ENCODE data around the gene NUMA1. TPM values are rescaled to one million over a fixed set of nuclear protein-coding genes. Genes with fewer than 3 reads are reported as not detected.
A peak's percentile ranks its signal among the peaks of the same experiment; 100 is the strongest.

The NUMA1 gene
- total and polyA plus RNA-seq, 9 of the 15 experiments (the other 6 are each of a cell fraction or from before 2014, with no cell fraction given): 4.1 to 104 (median 51.2) TPM

DNA sequence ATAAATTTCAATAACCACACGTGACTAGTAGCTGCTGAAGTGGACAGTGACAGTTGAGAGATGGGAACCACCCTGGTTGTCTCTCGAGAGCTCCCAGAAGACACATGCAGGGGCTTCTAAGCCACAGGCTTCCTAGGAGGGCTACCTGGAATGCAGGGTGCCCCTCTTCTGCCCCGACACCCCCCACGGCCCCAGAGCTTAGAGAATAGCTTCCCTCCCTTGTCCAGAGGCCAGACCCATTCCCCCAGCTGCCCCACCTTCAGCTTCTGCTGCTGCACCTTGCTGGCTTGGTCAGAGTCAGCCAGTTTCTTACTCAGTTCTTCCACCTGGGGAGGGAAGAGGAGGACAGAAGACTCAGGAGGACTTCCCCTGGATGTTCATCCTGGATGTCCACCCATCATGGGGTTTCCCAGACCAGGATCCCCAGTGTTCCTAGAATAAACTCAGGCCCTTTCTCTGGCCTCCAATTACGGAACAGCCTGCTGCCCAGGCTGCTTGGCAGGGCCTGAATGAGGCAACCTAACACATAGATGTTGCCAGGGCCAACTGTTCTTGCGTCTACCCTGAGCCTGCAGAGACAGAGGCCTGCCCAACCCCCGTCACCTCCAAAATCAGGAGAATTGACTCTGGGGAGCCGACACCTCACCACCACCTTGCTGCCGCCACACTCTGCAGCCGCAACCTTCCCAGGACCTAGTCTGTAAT is 69.7 kb downstream of the NUMA1 start:
- in situ Hi-C loops (cut with MboI) (no loop called here), intact Hi-C loops (cut with micrococcal nuclease) (no loop called here)
- no peaks in the 10 kb centered on the region for H3K79me2 ChIP-seq (ENCODE audit: control insufficient read depth, insufficient read depth, low read length)
- H3K9ac ChIP-seq (ENCODE audit: insufficient read depth in 1 of 2, low read depth in 2 of 2, low read length in 2 of 2): no peak overlapping the region
- no TSS peak for BruUV-seq (replicated peaks)
- WGBS (ENCODE audit: insufficient coverage, low coverage, missing lambda C conversion rate): 84% methylated on average over 9 of the region's 10 CpGs
- H3K27ac ChIP-seq (ENCODE audit: extremely low read depth, low read depth, low read length): no peak overlapping the region
- no peak overlapping the region for H3K4me3 ChIP-seq
- H3K4me2 ChIP-seq (ENCODE audit: insufficient read depth, low read length): no peak overlapping the region
- ATAC-seq: no peak
- CTCF ChIA-PET (ENCODE audit: low intra/inter-chr PET ratio): no interaction called here
- peaks cover 96% of the 10 kb centered on the region for H3K36me3 ChIP-seq (ENCODE audit: control insufficient read depth, insufficient read depth, low read length)
- peaks cover 0 to 7% of the 10 kb centered on the region in 2 experiments; a peak in 1 of 5 replicates for H3K4me1 ChIP-seq (replicated peaks in 1 of 2; ENCODE audit: control insufficient read depth in 2 of 2, insufficient read depth in 2 of 2, low read length in 2 of 2)
- POLR2A ChIA-PET: interaction anchor here (0.6 kb wide), 1 partner anchor 236 kb away, joined by 4 read pairs; no protein-coding TSS in a partner anchor
- H3K9me3 ChIP-seq (replicated peaks; ENCODE audit: control insufficient read depth, insufficient read depth, low read depth, low read length): no peaks in the 10 kb centered on the region
- H3K9me1 ChIP-seq (ENCODE audit: control insufficient read depth, insufficient read depth, low read length): no peaks in the 10 kb centered on the region
- FAIRE-seq: no peak
- no peak for DNase-seq (ENCODE audit: extremely low read depth in 1 of 4, low spot score in 3 of 4)
- no peak overlapping the region for H2AFZ ChIP-seq (ENCODE audit: low read depth, low read length)
- peaks cover 5% of the 10 kb centered on the region; the same call in 1 of the 2 replicates for H4K20me1 ChIP-seq (replicated peaks; ENCODE audit: control insufficient read depth, insufficient read depth, low read length)
- no peak for TF ChIP-seq ZNF57 (CRISPR knock-in tag; IDR thresholded peaks at IDR 0.05)
- peak; percentile 36; the same call in 1 of the 2 replicates for TF ChIP-seq POLR2G (IDR thresholded peaks at IDR 0.05; ENCODE audit: low read depth, low read length)
- no peaks in the 10 kb centered on the region for H3K27me3 ChIP-seq (ENCODE audit: control insufficient read depth in 2 of 2, insufficient read depth in 2 of 2, low read length in 2 of 2)

- no peak overlapping the region for H3K4me3 ChIP-seq
- H3K9me3 ChIP-seq (replicated peaks; ENCODE audit: control insufficient read depth, insufficient read depth, low read depth, low read length): no peaks in the 10 kb centered on the region
- CTCF ChIA-PET (ENCODE audit: low intra/inter-chr PET ratio): no interaction called here
- no peaks in the 10 kb centered on the region for H3K79me2 ChIP-seq (ENCODE audit: control insufficient read depth, insufficient read depth, low read length)
- POLR2A ChIA-PET: interaction anchor here (0.7 to 0.8 kb wide), 2 partner anchors 10 to 241 kb away, joined by 3 to 4 read pairs; no protein-coding TSS in a partner anchor
- H2AFZ ChIP-seq (ENCODE audit: low read depth, low read length): no peak overlapping the region
- in situ Hi-C loops (cut with MboI): no loop called here
- H3K4me2 ChIP-seq (ENCODE audit: insufficient read depth, low read length): no peak overlapping the region
- 100% methylated on average over 2 of the region's 6 CpGs for WGBS (ENCODE audit: insufficient coverage, low coverage, missing lambda C conversion rate)
- DNase-seq (ENCODE audit: extremely low read depth in 1 of 4, low spot score in 3 of 4) (no peak), ATAC-seq (peak; percentile 7; the same call in 2 of the 3 replicates), FAIRE-seq (no peak)
- peaks cover 5% of the 10 kb centered on the region; the same call in 1 of the 2 replicates for H4K20me1 ChIP-seq (replicated peaks; ENCODE audit: control insufficient read depth, insufficient read depth, low read length)
- peak overlapping the region in 1 of 2 experiments; percentile 37; a peak in 1 of 4 replicates for H3K9ac ChIP-seq (ENCODE audit: insufficient read depth in 1 of 2, low read depth in 2 of 2, low read length in 2 of 2)
- intact Hi-C loops (cut with micrococcal nuclease): no loop called here
- BruUV-seq (replicated peaks): no TSS peak
- H3K4me1 ChIP-seq (replicated peaks in 1 of 2; ENCODE audit: control insufficient read depth in 2 of 2, insufficient read depth in 2 of 2, low read length in 2 of 2): peaks cover 0 to 11% of the 10 kb centered on the region in 2 experiments; a peak in 3 of 5 replicates
- no peaks in the 10 kb centered on the region for H3K9me1 ChIP-seq (ENCODE audit: control insufficient read depth, insufficient read depth, low read length)
- H3K27ac ChIP-seq (ENCODE audit: extremely low read depth, low read depth, low read length): no peak overlapping the region
- H3K36me3 ChIP-seq (ENCODE audit: control insufficient read depth, insufficient read depth, low read length): peaks cover 96% of the 10 kb centered on the region
- no peaks in the 10 kb centered on the region for H3K27me3 ChIP-seq (ENCODE audit: control insufficient read depth in 2 of 2, insufficient read depth in 2 of 2, low read length in 2 of 2)
- TF ChIP-seq ZFP1 (CRISPR knock-in tag; IDR thresholded peaks at IDR 0.05) (no peak), ZNF3 (CRISPR knock-in tag; IDR thresholded peaks at IDR 0.05) (no peak), ARHGAP35 (IDR thresholded peaks at IDR 0.05; ENCODE audit: partially characterized antibody) (no peak), CEBPB (tag; IDR thresholded peaks at IDR 0.05) (no peak), DACH1 (IDR thresholded peaks at IDR 0.05; ENCODE audit: partially characterized antibody) (no peak), ZNF121 (CRISPR knock-in tag; conservative IDR thresholded peaks at IDR 0.05) (no peak)
- TF ChIP-seq, protein P1, sequence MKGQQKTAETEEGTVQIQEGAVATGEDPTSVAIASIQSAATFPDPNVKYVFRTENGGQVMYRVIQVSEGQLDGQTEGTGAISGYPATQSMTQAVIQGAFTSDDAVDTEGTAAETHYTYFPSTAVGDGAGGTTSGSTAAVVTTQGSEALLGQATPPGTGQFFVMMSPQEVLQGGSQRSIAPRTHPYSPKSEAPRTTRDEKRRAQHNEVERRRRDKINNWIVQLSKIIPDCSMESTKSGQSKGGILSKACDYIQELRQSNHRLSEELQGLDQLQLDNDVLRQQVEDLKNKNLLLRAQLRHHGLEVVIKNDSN (CRISPR knock-in tag; IDR thresholded peaks at IDR 0.05): no peak
- TF ChIP-seq, protein P2, sequence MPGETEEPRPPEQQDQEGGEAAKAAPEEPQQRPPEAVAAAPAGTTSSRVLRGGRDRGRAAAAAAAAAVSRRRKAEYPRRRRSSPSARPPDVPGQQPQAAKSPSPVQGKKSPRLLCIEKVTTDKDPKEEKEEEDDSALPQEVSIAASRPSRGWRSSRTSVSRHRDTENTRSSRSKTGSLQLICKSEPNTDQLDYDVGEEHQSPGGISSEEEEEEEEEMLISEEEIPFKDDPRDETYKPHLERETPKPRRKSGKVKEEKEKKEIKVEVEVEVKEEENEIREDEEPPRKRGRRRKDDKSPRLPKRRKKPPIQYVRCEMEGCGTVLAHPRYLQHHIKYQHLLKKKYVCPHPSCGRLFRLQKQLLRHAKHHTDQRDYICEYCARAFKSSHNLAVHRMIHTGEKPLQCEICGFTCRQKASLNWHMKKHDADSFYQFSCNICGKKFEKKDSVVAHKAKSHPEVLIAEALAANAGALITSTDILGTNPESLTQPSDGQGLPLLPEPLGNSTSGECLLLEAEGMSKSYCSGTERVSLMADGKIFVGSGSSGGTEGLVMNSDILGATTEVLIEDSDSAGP (CRISPR knock-in tag; IDR thresholded peaks at IDR 0.05): no peak
- TF ChIP-seq, protein P3, sequence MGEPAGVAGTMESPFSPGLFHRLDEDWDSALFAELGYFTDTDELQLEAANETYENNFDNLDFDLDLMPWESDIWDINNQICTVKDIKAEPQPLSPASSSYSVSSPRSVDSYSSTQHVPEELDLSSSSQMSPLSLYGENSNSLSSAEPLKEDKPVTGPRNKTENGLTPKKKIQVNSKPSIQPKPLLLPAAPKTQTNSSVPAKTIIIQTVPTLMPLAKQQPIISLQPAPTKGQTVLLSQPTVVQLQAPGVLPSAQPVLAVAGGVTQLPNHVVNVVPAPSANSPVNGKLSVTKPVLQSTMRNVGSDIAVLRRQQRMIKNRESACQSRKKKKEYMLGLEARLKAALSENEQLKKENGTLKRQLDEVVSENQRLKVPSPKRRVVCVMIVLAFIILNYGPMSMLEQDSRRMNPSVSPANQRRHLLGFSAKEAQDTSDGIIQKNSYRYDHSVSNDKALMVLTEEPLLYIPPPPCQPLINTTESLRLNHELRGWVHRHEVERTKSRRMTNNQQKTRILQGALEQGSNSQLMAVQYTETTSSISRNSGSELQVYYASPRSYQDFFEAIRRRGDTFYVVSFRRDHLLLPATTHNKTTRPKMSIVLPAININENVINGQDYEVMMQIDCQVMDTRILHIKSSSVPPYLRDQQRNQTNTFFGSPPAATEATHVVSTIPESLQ (CRISPR knock-in tag; IDR thresholded peaks at IDR 0.05): no peak
These were observed 71.2 kb downstream of the NUMA1 start for GRCh38 chr11:72009156-72009555.

Data from K562 (cell line).